Astrocyte (in vitro differentiated cells and primary cell): Measurements from ENCODE around the gene PAFAH1B1.

Experiments used
- CTCF ChIP-seq: IDR thresholded peaks from 2 replicates; pipeline ENCODE4 v1.5.1; 2011; ENCODE audit warnings: low read depth, mild to moderate bottlenecking, inconsistent platforms, low read length, moderate library complexity; ENCODE audit not compliant: insufficient read depth
- EZH2 ChIP-seq: IDR thresholded peaks from 2 replicates; pipeline ENCODE4 v1.6.1; 2012; ENCODE audit warnings: mild to moderate bottlenecking, low read length, inconsistent platforms; ENCODE audit not compliant: insufficient read depth

DNA sequence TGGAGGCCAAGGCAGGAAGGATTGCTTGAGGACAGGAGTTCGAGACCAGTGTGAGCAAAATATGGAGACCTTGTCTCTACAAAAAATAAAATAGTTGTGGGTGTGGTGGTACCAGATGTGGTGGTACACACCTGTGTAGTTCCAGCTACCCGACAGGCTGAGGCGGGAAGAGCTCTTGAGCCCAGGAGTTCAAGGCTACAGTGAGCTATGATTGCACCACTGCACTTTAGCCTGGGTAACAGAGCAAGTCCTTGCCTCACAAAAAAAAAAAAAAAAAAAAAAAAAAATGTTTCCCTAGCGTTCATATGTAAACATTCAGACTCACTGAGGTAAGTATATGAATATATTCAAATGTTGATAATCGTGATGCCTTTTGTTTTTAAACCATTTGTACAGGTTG lies 78.6 kb downstream of the PAFAH1B1 start:
- no peak for TF ChIP-seq CTCF
- no peak for TF ChIP-seq EZH2
